ENCODE measurements around the gene PDSS2.
"Not testable (repeated sequence)": the region's sequence is repeated elsewhere in the genome, so short reads cannot be mapped to it uniquely, and the experiment has no call there.

The PDSS2 gene

DNA sequence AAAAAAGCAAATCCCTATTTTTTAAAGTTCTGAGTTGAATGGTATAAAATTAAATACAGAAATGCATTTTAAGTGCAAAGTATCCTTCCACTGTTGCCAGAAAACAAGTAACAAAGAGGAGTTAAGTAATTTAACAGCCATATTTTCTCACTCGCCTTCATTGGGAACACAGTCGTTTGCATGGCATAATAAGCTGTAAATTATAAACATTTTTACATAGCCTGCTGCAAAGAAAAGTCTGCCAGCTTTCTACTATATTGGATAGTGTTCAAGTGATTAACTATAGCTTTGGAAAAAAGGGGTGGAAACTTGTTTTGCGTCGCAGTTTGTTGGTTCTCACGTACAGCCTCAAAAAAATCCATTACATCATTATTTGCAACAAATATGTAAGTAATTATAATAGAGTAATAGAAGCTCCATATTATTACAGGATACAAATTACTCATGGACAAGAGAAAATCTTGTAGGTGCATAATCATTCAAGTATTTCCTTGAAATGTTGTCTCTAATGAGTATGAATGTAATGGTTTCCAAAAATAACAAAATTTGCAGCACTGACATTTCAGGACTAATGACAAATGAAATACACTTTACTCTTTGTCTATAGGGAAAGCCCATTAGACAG lies 139.3 kb downstream of the PDSS2 start:
- no peak for DNase-seq (ENCODE audit: low read depth)

DNA sequence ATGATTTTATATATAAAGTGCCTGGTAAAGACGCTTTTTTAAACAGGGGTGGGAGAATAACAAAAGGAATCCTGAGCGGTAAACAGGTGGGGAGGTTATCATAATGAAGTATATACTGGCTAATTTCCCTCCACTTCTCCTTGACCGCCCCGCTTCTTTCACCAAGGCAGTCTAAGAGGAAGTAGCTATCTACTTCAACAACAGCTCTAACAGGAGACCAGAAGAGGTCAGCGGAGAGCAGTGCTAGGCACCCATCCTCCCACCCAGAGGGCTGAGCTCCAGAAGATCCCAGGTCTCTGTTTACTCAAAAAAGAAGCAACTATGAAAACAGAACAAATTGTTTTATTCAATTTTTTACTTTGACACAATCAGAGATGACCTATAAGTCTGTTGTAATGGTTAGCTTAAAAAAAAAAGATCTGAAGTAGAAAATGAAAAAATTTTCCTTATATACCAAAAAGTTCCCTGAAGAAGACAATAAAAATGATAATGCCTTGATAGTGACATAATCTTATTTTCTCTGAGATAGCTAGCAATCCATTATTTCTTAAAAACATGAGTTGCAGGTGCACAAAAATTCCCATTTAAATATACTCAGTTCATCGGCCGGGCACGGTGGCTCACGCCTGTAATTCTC lies 141.1 kb downstream of the PDSS2 start:
- DNase-seq (ENCODE audit: low read depth): no peak

DNA sequence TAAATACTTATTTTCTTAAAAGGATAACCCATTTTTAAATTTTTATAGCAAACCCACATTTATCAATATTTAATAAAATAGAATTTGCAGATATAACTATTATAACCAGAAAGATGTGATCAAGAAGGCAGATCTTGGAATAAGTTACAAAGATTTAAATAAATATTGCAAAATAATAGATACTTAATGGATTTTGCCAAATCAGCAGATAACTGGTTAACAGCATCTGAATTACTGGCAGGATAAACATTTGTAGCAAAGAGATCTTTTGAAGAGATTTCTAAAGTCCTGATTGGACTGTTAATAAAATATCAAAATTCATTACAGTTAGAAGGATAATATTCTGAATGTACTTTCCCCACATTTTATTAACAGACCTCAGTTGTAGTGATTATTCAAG lies 144.2 kb downstream of the PDSS2 start:
- no peak for DNase-seq (ENCODE audit: low read depth)

DNA sequence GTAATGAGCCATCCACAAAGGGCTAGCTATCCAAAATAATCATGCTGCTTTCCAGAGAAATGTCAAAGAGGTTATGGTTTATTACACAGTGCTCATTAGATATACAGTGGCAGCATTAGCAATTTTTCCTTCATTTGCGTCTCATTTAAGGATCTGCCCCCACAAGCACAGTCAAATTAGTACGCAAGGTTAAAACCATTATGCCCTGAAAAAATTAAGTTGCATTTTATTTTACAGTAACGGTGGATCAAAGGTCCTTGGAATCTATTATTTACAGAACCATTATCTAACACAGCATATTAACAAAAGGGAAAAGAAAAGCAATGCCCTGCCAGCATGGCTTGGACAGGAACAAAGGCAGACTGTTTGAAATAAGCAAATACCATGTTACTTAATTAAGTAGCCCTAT lies 144.8 kb downstream of the PDSS2 start:
- DNase-seq (ENCODE audit: low read depth): no peak

DNA sequence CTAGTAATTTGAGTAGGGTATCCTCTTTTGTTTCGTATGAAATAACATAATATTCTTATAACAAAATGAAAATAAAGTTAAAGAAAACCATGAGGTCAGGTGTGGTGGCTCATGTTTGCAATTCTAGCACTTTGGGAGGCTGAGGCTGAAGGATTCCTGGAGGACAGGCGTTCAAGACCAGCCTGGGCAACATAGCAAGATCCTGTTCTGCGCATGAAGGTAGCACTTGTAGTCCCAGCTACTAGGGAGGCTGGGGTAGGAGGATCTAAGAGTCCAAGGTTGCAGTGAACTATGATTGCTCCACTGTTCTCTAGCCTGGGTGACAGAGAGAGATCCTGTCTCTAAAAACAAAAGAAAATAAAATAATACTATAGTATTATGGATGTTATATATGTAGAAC lies 145.6 kb downstream of the PDSS2 start:
- no peak for DNase-seq (ENCODE audit: low read depth)

DNA sequence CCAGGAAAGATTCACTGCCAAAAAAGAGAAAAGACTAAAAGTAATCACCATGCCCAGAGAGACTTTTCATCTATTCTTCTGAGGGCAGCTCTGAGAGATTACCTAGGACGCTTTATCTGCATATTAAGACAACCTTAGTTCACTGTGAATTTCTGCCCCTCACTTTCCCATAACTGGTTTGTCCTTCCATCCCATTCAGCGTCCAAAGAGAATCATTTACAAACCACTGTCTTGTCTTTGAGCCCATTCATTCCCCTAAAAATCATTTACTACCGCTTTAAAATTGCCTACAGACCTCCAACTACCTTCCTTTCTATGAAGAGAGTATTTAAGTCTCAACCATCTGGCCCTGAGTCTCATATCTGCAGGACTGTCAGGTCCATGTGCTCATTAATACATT lies 149.0 kb downstream of the PDSS2 start:
- no peak for DNase-seq (ENCODE audit: low read depth)

DNA sequence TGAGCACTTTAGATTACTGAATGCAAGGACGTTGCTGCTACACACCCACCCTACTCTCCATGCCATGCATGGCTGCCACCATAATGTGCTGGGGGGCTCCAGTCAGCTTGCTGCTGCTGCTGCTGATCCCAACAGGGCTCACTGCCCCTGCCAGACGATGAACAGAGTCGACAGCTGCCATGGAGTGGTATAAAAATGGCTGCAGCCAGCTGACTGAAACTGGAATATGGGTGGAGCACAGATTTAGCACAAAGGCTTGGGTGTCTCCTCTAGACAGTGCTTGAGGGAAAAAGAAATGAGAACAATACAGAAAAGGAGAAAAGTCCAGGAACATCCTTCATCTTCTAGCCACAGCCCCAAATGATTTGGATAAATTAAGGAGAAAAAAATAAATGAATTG lies 150.7 kb downstream of the PDSS2 start:
- DNase-seq (ENCODE audit: low read depth): no peak

DNA sequence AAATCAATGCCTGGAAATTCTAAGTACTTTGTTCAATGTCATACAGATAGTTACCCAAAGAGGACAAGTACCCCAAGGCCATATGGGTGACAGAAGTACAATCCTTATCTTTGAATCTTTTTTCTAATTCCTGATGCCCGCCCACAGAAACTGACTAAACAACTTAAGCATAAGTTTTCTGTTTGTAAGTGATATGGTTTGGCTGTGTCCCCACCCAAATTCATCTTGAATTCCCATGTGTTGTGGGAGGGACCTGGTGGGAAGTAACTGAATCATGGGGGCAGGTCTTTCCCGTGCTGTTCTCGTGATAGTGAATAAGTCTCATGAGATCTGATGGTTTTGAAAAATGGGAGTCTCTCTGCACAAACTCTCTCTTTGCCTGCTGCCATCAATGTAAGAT lies 153.4 kb downstream of the PDSS2 start:
- DNase-seq (ENCODE audit: low read depth): not testable (repeated sequence)

DNA sequence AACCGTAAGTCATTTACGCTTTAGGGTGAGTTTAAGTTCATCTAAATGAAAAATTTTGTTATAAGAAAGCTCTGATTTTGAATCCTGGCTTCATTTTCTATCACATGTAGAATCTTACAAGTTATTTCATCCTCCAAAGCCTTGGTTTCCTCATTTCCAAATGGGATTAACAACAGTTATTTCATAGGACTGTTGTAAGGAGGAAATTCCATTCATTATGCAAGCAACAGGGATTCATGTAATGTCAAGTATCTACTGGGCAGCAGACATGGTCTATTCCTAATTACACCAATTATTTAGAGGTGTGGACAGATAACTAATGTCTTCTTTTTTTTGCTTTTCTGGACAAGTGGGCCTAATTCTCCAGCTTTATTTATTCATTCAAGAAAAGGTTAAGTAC lies 154.0 kb downstream of the PDSS2 start:
- DNase-seq (ENCODE audit: low read depth): no peak

DNA sequence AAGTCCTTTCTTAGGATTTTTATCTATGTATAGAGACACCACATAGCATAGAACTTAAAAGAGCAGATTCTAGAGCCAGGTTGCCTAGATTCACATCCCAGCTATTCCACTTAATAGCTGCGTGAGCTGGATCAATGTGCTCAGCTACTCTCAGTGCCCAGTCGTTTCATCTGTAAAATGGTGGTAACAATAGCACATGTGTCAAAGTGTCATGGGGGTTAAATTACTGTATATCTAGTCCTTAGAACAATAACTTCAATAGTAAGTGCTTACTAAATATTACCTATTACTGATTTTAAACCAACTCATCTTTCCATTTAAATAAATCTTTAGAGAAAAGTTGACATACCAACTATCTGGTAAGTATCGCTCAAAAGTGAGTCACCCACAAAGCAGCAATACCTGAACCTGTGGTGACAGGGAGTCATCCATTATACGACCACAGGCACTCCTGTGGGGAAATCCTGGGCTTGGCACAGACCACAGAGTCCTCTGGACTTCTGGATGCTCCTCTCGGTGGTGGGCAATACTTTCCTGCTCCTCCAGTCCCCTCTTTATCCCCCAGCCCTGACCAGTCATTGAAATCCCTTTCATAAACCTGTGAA lies 154.8 kb downstream of the PDSS2 start:
- no peak for DNase-seq (ENCODE audit: low read depth)

DNA sequence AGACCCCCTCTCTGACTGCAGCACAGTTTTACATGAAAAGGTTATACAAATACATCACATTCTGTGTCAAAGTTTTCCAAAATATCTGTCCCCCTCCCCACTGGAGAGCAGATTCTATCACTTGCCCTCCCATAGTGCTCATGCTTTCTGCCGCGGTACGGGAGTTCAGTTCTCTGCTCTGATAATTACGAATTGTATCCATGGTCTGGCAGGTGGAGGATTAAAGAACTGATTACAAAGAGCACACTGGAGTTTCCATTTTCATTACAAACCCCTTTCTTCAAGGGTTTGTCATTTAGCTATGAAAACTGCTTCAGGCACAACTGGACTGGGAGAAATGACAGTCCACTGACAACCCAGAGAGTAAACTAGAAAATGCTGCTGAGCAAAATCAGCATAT lies 166.0 kb downstream of the PDSS2 start:
- DNase-seq (ENCODE audit: low read depth): no peak

DNA sequence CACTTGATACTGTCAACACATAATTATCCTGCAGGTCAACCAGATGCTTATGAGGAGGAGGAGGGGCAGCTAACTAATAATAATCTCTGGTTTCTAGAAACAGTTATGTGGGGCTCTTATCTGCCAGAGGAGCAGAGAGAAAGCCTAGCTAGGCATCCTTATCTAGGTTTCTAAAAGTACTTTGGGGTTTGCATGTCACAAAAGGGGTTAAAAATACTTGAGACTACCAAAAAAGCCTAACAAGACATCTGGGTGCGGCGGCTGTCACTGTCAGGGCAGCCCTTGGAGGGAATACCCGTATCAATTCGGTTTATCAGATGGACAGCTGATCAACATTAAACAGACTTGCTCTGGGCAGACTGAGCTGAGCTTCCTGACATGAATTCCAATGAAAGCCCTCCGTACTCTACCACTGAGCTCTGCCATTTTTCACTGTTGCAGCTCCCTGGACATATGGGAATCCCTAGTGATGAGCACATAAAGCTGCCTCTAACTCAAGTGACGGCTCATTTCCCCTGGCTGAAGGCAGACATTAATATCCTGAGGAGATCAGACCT lies 166.6 kb downstream of the PDSS2 start:
- DNase-seq (ENCODE audit: low read depth): no peak

DNA sequence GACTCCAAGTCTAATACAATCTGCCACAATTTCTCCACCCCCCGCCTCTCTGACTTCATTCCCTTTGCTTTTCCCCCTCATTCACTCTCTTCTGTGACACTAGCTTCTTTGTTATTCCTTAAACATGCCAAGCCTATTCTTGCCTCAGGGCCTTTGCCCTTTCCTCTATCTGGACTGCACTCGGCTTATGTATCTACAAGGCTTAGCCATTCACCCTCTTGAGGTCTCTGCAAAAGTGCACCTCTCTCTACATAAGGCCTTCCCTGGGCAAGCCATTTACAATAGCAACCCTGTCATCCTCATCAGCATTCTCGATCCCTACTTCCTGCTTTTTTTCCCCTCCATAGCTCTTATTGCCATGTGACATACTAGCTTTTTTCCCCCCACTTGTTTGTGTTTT lies 168.9 kb downstream of the PDSS2 start:
- DNase-seq (ENCODE audit: low read depth): no peak

DNA sequence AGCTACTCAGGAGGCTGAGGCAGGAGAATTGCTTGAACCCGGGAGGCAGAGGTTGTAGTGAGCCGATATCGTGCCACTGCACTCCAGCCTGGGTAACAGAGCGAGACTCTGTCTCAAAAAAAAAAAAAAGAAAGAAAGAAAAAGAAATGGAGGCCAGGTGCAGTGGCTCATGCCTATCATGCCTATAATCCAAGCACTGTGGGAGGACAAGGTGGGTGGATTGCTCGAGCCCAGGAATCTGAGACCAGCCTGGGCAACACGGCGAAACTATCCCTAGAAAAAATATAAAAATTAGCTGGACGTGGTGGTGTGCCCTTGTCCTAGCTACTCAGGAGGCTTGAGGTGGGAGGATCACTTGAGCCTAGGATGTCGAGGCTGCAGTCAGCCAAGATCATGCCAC lies 170.1 kb downstream of the PDSS2 start:
- not testable (repeated sequence) for DNase-seq (ENCODE audit: low read depth)

DNA sequence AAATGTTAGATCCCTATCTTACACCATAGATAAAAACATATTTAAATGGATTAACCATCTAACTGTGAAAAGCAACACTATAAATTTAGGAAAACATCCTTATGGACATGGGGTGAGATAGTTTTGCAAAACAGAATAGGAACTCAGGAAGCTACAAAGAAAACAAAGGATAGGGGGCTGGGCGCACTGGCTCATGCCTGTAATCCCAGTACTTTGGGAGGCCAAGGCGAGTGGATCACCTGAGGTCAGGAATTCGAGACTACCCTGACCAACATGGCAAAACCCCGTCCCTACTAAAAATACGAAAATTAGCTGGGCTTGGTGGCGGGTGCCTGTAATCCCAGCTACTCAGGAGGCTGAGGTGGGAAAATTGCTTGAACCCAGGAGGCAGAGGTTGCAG lies 173.7 kb downstream of the PDSS2 start:
- DNase-seq (ENCODE audit: low read depth): not testable (repeated sequence)

DNA sequence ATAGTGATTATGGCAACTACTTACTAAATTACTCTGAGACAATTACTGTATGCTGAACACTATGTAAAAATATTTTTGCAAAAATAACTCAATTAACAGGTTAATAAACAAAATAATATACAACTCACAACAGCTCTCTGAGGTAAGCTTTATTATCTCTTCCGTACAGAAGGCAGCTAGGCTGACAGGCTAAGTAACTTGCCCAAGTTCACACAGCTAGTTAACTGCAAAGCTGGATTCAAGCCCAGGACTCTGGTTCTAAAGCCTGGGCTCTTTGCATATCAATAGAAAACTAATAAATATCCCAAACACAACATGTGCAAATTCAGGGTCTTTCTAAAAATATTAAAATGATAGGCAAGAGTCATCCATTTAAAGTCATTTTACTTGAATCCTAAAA lies 174.6 kb downstream of the PDSS2 start:
- DNase-seq (ENCODE audit: low read depth): no peak

DNA sequence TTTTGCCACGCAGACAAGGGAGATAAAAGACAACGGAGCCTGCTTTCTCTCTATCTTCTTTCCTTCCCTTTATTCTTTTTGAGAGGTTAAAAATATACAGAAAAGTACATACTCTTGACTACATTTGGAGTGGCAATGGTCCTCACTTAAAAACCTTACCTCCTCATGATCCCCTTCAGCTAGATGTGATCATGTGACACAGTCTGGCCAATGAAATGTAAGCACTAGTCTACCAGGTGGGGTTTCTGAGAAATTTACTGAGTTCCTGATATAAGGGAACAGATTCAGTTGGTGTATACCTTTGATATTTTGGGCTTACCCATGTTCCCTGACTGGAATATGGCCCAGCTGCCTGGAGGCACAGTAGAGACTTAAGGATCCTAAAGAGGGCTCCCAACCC lies 178.6 kb downstream of the PDSS2 start:
- no peak for DNase-seq (ENCODE audit: low read depth)

DNA sequence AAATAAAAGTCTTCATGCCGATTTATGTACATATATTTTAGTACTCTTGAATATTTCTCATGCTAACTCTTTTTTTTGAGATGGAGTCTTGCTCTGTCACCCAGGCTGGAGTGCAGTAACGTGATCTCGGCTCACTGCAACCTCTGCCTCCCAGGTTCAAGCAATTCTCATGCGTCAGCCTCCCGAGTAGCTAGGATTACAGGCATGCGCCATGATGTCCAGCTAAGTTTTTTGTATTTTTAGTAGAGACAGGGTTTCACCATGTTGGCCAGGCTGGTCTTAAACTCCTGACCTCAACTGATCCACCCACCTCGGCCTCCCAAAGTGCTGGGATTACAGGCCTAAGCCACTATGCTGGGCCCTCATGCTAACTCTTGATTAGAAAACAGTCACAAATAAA lies 179.4 kb downstream of the PDSS2 start:
- DNase-seq (ENCODE audit: low read depth): not testable (repeated sequence)

DNA sequence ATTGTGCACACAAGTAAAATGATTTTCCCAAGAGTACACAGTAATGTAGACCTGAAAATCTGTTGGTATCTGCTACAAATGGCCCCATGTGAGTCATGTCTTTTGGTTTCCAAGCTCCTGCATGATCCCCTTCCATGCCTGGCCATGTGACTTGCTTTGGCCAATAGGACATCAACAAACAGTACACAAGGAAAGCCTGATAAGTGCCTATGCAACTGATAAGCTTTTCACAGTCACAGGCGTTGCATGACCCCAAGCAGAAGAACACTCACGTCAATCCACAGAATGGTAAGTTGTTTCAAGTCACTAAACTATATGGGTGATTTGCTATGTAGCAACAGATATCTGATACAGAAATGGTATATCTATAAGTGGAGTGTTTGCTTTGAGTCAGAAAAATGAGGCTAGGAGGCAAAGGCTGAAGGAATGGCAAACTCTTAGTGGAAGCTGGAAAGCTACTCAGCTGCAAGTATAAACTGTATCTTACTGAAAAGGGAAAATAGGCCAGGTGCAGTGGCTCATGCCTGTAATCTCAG lies 184.0 kb downstream of the PDSS2 start:
- DNase-seq (ENCODE audit: low read depth): no peak

DNA sequence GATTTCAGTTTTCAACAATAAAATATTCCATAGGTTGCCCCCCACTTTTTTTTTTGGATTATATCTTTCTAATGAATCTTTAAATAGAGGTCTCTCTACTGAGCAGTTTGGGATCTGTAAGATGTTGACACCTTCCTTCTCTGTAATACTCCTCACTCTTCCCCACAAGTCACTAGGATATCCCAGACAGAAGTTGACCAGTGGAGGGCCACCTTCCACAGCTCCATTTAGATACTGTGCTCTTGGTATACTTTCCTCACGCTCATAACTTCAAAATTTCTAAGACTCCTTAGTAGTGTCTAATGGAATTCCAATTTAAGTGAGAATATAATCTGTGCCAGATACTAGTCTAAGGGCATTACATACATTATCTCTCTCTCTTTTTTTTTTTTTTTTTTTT lies 185.1 kb downstream of the PDSS2 start:
- DNase-seq (ENCODE audit: low read depth): no peak

DNA sequence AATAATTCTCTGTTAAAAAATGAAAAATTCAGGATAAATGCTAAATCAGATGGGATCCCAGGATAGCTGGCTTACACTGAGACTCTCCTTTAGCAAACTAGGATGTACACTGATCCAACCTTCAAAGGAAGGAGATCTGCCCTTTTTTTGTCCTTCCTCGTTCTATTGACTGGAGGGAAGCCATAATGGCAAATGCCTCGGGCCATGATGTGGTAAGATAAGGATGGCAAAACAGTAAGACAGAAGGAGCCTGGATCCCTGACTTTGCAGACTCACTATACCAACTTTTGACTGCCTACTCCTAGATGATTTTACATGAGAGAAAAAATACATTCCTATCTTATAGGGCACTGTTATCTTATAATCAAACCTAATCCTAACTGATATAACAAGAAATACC lies 187.1 kb downstream of the PDSS2 start:
- no peak for DNase-seq (ENCODE audit: low read depth)

DNA sequence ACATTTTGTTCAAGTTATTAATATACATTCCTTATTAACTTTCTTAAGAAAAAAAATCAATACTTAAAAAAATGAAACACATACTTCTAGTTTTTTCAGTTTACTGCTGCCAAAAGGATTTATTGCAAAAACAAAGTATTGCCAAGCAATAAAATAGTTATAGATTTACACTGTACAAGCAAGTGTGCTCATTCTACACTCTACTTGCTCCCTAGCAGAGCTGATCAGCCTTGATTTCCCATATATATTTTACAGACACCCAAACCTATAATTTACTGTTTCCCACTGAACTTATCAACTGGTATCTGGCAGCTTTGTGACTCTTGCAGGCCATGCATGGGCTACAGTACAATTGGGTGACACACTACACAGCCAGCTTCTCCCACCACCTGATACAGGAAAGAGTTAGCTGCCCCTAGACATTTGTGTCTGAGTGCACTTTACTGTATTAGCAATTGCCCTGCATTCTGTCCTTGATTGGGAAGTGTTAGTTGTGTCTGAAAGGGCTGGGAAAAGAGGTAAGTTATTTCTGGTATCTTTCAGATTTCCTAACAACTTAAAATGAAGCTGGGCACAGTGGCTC lies 188.1 kb downstream of the PDSS2 start:
- DNase-seq (ENCODE audit: low read depth): no peak

DNA sequence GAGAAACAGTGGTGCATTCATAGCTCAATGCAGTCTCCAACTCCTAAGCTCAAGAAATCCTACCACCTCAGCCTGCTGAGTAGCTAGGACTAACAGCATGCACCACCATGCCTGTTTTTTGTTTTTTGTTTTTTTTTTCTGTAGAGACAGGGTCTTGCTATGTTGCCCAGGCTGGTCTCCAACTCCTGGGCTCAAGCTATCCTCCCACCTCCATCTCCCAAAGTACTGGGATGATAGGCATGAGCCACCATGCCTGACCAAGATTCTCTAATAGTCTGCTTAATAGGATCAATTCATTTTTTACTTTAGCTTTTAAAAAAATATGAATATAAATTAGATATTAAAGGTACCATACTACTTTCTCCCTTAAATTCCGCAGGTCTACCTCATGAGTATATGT lies 191.7 kb downstream of the PDSS2 start:
- no peak for DNase-seq (ENCODE audit: low read depth)
